ENCODE results near the gene ZBTB2.

ZBTB2 gene

DNA sequence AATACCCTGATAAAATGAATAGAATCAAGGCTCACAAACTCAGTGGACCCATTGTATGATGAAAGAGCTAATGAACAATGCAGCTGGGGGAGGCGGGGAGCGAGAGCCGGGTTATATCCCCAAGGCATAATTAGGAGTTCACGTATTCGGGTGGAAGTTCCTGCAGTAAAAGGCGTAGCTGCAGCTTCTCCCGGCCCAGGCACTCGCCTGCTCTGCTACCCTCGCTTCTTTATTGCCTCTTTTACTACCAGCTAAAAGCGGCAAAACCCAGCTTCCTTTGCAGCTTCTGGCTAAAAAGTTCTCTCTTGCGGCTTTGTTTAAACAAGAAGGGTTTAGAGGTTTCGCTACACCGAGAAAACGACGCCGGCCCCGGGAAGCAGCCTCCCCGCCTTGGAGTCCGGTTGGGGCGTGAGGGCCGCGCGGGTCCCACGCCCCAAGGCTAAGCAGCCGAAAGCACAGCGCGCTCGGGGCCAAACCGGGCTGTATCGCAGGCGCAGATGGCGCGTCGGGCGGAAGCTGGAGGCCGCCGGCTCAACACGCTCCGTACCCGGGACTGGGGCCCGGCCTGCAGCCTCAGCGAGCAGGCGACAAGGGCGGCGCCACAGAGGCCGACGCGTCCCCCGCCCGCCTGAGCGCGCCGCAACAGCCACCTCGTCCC, 1.6 kb downstream of the ZBTB2 start (continued):
- no peak for TF ChIP-seq ZNF433 (tag by site-specific recombination; IDR thresholded peaks at IDR 0.05; ENCODE audit: low read depth)
- peak; percentile 27; the same call in 1 of the 2 replicates for TF ChIP-seq GLIS2 (tag by site-specific recombination; IDR thresholded peaks at IDR 0.05)
- TF ChIP-seq, protein P1, sequence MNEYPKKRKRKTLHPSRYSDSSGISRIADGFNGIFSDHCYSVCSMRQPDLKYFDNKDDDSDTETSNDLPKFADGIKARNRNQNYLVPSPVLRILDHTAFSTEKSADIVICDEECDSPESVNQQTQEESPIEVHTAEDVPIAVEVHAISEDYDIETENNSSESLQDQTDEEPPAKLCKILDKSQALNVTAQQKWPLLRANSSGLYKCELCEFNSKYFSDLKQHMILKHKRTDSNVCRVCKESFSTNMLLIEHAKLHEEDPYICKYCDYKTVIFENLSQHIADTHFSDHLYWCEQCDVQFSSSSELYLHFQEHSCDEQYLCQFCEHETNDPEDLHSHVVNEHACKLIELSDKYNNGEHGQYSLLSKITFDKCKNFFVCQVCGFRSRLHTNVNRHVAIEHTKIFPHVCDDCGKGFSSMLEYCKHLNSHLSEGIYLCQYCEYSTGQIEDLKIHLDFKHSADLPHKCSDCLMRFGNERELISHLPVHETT (tag by site-specific recombination; IDR thresholded peaks at IDR 0.05), result no peak
- TF ChIP-seq ZNF473 (tag by site-specific recombination; IDR thresholded peaks at IDR 0.05), result no peak
- TF ChIP-seq, protein P2, sequence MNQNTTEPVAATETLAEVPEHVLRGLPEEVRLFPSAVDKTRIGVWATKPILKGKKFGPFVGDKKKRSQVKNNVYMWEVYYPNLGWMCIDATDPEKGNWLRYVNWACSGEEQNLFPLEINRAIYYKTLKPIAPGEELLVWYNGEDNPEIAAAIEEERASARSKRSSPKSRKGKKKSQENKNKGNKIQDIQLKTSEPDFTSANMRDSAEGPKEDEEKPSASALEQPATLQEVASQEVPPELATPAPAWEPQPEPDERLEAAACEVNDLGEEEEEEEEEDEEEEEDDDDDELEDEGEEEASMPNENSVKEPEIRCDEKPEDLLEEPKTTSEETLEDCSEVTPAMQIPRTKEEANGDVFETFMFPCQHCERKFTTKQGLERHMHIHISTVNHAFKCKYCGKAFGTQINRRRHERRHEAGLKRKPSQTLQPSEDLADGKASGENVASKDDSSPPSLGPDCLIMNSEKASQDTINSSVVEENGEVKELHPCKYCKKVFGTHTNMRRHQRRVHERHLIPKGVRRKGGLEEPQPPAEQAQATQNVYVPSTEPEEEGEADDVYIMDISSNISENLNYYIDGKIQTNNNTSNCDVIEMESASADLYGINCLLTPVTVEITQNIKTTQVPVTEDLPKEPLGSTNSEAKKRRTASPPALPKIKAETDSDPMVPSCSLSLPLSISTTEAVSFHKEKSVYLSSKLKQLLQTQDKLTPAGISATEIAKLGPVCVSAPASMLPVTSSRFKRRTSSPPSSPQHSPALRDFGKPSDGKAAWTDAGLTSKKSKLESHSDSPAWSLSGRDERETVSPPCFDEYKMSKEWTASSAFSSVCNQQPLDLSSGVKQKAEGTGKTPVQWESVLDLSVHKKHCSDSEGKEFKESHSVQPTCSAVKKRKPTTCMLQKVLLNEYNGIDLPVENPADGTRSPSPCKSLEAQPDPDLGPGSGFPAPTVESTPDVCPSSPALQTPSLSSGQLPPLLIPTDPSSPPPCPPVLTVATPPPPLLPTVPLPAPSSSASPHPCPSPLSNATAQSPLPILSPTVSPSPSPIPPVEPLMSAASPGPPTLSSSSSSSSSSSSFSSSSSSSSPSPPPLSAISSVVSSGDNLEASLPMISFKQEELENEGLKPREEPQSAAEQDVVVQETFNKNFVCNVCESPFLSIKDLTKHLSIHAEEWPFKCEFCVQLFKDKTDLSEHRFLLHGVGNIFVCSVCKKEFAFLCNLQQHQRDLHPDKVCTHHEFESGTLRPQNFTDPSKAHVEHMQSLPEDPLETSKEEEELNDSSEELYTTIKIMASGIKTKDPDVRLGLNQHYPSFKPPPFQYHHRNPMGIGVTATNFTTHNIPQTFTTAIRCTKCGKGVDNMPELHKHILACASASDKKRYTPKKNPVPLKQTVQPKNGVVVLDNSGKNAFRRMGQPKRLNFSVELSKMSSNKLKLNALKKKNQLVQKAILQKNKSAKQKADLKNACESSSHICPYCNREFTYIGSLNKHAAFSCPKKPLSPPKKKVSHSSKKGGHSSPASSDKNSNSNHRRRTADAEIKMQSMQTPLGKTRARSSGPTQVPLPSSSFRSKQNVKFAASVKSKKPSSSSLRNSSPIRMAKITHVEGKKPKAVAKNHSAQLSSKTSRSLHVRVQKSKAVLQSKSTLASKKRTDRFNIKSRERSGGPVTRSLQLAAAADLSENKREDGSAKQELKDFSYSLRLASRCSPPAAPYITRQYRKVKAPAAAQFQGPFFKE (tag by site-specific recombination; IDR thresholded peaks at IDR 0.05; ENCODE audit: borderline replicate concordance), result no peak
- peak; percentile 82 for TF ChIP-seq ZNF335 (tag by site-specific recombination; conservative IDR thresholded peaks at IDR 0.05)
- TF ChIP-seq, protein P3, sequence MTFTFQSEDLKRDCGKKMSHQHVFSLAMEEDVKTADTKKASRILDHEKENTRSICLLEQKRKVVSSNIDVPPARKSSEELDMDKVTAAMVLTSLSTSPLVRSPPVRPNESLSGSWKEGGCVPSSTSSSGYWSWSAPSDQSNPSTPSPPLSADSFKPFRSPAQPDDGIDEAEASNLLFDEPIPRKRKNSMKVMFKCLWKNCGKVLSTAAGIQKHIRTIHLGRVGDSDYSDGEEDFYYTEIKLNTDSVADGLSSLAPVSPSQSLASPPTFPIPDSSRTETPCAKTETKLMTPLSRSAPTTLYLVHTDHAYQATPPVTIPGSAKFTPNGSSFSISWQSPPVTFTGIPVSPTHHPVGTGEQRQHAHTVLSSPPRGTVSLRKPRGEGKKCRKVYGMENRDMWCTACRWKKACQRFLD (tag by site-specific recombination; IDR thresholded peaks at IDR 0.05), result no peak
- no peak for TF ChIP-seq ZNF133 (tag by site-specific recombination; IDR thresholded peaks at IDR 0.05)
- TF ChIP-seq HOXC10 (CRISPR knock-in tag; IDR thresholded peaks at IDR 0.05), result 0 out of 2 replicates have a peak, but pooled peaks have one; percentile 29
- no peak for TF ChIP-seq ZNF140 (tag by site-specific recombination; IDR thresholded peaks at IDR 0.05)
- peak; percentile 46 for TF ChIP-seq YY1 (tag by site-specific recombination; IDR thresholded peaks at IDR 0.05)
- TF ChIP-seq ZBTB8A (tag by site-specific recombination; IDR thresholded peaks at IDR 0.05), result peak; percentile 90
- TF ChIP-seq, protein P4, sequence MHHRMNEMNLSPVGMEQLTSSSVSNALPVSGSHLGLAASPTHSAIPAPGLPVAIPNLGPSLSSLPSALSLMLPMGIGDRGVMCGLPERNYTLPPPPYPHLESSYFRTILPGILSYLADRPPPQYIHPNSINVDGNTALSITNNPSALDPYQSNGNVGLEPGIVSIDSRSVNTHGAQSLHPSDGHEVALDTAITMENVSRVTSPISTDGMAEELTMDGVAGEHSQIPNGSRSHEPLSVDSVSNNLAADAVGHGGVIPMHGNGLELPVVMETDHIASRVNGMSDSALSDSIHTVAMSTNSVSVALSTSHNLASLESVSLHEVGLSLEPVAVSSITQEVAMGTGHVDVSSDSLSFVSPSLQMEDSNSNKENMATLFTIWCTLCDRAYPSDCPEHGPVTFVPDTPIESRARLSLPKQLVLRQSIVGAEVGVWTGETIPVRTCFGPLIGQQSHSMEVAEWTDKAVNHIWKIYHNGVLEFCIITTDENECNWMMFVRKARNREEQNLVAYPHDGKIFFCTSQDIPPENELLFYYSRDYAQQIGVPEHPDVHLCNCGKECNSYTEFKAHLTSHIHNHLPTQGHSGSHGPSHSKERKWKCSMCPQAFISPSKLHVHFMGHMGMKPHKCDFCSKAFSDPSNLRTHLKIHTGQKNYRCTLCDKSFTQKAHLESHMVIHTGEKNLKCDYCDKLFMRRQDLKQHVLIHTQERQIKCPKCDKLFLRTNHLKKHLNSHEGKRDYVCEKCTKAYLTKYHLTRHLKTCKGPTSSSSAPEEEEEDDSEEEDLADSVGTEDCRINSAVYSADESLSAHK (tag by site-specific recombination; IDR thresholded peaks at IDR 0.05), result no peak
- no peak for TF ChIP-seq ZNF596 (tag by site-specific recombination; IDR thresholded peaks at IDR 0.05)
- TF ChIP-seq KLF17 (tag by site-specific recombination; IDR thresholded peaks at IDR 0.05), result 0 out of 2 replicates have a peak, but pooled peaks have one; percentile 21
- TF ChIP-seq ZNF792 (tag by site-specific recombination; IDR thresholded peaks at IDR 0.05), result peak; percentile 45; the same call in 1 of the 2 replicates
- TF ChIP-seq ZNF239 (tag by site-specific recombination; IDR thresholded peaks at IDR 0.05), result no peak
- 0 out of 2 replicates have a peak, but pooled peaks have one; percentile 30 for TF ChIP-seq PRDM1 (tag by site-specific recombination; IDR thresholded peaks at IDR 0.05)
- no peak for TF ChIP-seq ZNF426 (tag by site-specific recombination; IDR thresholded peaks at IDR 0.05)
- TF ChIP-seq ZNF280D (tag by site-specific recombination; IDR thresholded peaks at IDR 0.05), result no peak

Measured in HEK293 (cell line).